ENCODE measurements around the gene CCDC186.

DNA sequence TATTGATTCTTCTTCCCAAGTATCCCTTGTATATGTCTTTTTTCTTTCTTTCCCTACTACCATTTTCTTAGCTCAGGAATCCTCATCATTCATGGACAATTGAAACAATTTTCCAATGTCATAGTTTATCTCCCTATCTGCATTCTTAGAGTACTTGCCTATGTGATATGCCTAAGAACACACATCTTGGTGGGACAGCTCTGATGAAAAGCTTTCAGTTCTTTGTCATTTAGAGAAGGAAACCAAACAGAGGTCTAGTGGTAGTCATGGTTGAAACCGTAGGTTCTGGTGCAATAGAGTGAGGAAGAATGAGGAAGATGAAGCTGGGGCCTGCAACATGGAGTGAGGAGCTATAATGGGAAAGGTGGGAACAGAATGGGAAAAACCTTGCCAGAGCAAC is 33.3 kb upstream of the CCDC186 start:
- TF ChIP-seq, protein P1, sequence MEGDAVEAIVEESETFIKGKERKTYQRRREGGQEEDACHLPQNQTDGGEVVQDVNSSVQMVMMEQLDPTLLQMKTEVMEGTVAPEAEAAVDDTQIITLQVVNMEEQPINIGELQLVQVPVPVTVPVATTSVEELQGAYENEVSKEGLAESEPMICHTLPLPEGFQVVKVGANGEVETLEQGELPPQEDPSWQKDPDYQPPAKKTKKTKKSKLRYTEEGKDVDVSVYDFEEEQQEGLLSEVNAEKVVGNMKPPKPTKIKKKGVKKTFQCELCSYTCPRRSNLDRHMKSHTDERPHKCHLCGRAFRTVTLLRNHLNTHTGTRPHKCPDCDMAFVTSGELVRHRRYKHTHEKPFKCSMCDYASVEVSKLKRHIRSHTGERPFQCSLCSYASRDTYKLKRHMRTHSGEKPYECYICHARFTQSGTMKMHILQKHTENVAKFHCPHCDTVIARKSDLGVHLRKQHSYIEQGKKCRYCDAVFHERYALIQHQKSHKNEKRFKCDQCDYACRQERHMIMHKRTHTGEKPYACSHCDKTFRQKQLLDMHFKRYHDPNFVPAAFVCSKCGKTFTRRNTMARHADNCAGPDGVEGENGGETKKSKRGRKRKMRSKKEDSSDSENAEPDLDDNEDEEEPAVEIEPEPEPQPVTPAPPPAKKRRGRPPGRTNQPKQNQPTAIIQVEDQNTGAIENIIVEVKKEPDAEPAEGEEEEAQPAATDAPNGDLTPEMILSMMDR (IDR thresholded peaks at IDR 0.05), result no peak
- TF ChIP-seq, protein P2, sequence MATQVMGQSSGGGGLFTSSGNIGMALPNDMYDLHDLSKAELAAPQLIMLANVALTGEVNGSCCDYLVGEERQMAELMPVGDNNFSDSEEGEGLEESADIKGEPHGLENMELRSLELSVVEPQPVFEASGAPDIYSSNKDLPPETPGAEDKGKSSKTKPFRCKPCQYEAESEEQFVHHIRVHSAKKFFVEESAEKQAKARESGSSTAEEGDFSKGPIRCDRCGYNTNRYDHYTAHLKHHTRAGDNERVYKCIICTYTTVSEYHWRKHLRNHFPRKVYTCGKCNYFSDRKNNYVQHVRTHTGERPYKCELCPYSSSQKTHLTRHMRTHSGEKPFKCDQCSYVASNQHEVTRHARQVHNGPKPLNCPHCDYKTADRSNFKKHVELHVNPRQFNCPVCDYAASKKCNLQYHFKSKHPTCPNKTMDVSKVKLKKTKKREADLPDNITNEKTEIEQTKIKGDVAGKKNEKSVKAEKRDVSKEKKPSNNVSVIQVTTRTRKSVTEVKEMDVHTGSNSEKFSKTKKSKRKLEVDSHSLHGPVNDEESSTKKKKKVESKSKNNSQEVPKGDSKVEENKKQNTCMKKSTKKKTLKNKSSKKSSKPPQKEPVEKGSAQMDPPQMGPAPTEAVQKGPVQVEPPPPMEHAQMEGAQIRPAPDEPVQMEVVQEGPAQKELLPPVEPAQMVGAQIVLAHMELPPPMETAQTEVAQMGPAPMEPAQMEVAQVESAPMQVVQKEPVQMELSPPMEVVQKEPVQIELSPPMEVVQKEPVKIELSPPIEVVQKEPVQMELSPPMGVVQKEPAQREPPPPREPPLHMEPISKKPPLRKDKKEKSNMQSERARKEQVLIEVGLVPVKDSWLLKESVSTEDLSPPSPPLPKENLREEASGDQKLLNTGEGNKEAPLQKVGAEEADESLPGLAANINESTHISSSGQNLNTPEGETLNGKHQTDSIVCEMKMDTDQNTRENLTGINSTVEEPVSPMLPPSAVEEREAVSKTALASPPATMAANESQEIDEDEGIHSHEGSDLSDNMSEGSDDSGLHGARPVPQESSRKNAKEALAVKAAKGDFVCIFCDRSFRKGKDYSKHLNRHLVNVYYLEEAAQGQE (IDR thresholded peaks at IDR 0.05; ENCODE audit: insufficient read depth in 1 of 2, low read depth in 2 of 2, low read length in 1 of 2), result no peak
- TF ChIP-seq POLR2AphosphoS5 (IDR thresholded peaks at IDR 0.05; ENCODE audit: low read depth, low read length) (no peak), SIN3A (IDR thresholded peaks at IDR 0.05; ENCODE audit: borderline replicate concordance, insufficient read depth, low read depth, low read length) (no peak)

Data from Panc1 (cell line).